Hematopoietic multipotent progenitor cell treated with erythropoietin and hydrocortisone succinate and interleukin-3 and kit ligand, for 17 days (in vitro differentiated cells): Measurements from ENCODE around the gene TRIM42.

Experiments used
- DNase-seq: peaks from one replicate; pipeline ENCODE4 v3.0.0-alpha.2; 2015; ENCODE audit warnings: low spot score

The TRIM42 gene

DNA sequence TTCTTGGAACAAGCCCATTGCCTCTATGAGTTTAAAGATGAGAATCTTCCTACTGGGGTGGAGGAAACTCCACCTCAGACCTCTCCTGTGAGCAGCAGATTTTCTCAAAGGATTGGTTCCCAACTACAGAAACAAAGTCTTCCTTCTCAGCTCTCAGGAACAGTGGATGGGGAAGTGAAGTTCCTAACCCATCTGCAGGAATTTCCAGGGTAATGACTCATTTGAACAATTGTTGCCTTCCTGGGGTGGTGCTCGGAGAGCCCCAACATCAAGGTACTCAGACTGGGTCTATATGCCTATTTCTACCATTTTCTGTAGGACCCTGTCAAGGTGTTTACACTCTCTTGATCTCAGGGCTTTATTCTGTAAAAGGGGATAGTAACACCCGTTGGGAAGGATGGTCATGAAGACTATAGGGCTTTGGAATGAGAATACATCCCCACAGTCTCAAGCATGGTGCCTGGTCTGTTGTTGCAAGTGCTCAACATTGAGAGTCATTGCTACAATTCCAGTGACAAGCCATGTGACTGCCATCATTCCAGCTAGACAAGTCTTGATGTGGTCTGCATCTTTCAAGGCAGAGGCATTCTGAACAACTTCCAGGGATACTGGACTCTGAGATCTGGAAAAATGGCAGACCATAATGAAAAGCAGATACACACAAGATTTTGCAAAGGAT lies 33.0 kb downstream of the TRIM42 start:
- no peak for DNase-seq

DNA sequence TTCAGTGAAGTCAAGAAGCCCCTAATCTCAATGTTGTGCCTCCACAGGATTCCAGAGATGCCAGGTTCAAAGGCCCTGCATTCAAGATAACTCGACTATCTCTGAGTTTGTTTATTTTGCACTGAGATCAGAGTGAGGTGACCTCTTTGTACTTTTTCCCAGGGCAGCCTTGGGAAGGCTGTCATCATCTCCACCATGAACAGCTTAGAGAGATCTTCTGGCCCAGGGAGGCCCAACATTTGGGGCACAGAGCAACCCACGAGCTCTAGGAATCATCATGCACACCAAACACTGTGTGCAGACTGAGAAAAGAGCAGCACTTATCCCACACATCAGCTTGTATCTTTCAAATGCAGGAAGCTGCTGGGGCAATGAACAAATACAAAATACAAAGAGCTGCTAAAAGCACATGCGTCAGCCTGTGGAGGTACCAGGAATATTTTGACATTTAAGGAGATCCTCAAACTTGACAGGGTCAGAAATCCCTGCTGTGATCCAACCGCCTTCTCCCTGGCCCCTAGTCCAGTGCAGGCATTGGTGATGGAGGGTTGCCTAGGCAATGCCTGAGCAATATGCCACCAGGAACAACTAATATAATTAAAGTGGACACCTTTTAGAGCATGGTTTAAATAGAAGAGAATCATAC lies 33.6 kb downstream of the TRIM42 start:
- no peak for DNase-seq

DNA sequence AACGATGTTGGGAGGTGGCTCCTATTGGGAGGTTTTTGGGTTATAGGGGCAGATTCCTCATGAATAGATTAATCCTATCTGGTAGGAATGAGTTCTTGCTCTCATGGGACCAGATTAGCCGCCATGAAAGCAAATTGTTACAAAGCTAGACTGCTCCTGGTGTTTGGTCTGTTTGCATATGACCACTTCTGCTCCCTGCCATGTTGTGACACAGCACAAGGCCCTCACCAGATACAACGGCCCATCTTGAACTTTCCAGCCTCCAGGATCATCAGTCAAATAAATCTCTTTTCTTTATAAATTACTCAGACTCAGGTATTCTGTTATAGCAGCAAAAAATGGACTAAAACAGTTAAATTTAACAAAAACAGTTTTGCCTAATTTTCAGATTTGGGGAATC lies 34.4 kb downstream of the TRIM42 start:
- DNase-seq: no peak

DNA sequence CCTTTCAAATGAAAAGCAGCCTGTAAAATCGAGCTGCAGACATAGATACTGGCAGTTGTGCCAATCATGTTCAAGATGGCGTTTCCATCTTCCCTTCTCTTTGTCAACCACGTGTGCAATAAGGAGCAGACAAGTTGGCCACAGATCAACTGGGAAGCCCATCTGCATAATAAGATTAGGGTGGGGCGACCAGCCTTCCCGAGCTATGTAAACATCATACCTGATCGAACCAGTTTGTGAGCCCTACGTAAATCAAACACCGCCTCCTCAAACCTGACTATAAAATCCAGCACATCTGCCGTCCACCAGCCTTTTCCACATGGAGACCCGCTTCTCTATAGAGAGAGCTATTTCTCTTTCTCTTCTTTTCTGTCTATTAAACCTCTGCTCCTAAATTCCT lies 37.2 kb downstream of the TRIM42 start:
- no peak for DNase-seq

DNA sequence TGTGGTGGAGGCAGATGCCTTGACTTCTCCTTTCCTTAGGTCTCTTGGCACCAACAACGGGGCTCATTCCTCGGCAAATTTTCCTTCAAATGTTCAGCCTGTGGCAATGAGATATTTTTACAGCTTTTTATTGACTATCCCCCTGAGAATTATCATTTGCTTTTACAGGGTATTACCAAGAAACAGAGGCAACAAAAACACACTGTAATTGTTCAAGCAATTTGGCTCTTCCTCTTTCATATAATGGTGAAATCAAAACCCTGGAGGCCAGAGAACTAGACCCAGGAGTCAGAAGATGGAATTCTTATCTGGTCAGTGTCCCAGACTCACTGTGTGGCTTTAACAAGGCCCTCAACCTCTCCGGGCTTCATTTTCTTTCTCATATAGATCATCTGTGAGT lies 40.1 kb downstream of the TRIM42 start:
- no peak for DNase-seq

- no peak for DNase-seq
Observed at GRCh38 chr3:140719841-140720614, 42.2 kb downstream of the TRIM42 start.

DNA sequence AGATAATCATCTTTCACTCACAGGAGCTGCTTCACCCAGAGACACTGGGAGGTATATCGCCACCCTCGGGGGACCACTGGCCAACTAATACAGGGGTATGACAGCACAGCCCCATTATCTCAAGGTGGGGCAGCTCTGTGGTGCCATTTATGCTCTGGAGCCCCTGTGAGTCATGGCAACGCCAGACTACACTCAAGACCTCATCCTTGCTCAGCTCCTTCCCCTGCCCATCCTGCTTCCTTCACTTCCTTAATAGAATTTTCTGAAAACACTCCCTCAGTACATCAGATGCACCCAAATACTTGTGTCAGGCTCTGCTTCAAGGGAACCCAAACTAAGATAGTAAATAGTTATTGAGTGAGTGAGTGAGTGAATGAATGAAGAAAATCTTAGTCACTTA lies 45.7 kb downstream of the TRIM42 start:
- no peak for DNase-seq

- DNase-seq: no peak
Observed at GRCh38 chr3:140724856-140725812, 47.3 kb downstream of the TRIM42 start.

- DNase-seq: no peak
Observed at GRCh38 chr3:140726066-140726465, 48.2 kb downstream of the TRIM42 start.

GRCh38 chr3:140727886-140728285 lies 50.0 kb downstream of the TRIM42 start:
- no peak for DNase-seq

DNA sequence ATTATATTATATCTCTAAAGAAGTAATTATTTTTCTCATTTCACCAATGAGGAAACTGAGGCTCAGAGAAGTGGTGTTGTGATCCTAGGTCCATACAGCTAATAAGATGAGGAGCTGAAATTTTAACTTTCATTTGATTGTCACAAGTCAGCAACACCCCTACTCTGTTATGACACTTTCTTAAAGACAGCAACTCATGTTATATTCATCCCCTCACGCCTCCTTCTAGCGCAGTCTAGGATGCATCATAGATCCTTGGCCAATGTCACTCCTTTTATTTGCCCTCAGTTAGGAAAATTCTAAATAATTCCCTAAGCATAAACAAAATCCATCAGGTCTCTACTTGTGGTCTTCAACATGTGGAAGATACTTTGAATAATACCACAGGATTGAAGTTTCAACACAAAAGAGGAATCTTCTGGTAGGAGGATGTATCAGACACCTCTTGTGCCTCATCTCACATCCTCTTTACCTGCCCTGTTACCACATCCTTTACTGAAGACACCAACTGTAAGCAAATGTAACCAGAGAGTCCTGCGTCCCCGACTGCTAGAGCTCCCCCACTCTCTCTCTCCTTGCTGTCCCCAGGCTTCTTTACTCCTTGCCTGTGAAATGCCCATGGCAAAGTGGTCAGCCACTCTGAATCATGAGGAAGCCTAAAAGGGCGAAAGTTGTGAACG lies 53.7 kb downstream of the TRIM42 start:
- DNase-seq: no peak

GRCh38 chr3:140733623-140734022 lies 55.8 kb downstream of the TRIM42 start:
- DNase-seq: no peak

GRCh38 chr3:140736863-140737460 lies 59.1 kb downstream of the TRIM42 start:
- DNase-seq: no peak

GRCh38 chr3:140742116-140742515 lies 64.3 kb downstream of the TRIM42 start:
- DNase-seq: no peak

DNA sequence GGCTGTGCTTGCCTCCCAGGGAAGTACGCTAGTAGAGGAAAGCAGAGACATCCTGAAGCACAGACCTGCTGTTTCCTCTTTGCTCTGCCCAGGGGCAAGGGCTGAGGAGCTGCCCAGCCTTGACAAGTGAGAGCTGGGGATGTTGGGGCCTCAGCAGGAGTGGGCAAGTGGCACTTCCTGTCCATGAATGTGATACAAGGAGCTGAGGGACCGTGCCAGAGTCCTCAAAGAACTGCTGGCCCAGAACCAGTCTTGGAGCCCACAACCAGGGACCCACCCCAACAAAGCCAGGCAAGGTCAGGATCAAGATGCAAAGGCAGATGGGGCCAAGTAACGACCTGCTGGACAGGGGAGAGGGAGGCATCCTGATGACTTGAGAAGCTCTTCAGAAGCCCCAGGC lies 70.3 kb downstream of the TRIM42 start:
- no peak for DNase-seq

DNA sequence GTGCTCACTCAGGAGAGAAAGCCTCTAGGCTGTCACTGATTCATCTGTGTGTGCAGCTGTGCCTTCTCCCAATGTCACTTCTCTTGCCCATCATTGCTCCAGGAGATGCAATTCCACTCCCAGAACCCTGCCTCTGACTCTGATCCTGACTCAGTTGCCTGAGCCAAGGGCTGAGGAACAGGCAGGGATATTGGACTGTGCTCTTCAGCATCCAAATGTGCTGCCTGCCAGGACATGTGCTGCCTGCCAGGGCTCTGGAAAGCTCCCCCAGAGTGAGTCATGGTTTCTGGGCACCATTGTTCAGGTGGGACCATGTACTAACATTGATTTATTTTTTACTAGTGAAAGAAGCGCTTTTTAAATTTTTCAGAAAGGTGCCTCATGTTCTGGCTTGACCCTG lies 71.0 kb downstream of the TRIM42 start:
- DNase-seq: no peak
